Measurements from ENCODE around the gene GABRB1. TPM values are rescaled to one million over a fixed set of nuclear protein-coding genes. Genes with fewer than 3 reads are reported as not detected.

Gene GABRB1
- not detected in 2 replicates for total RNA-seq
- total RNA-seq (2013) = not detected
- polyA plus RNA-seq = not detected in 2 replicates
- not detected in 2 replicates for polyA minus RNA-seq

- Histone ChIP-seq H3K36me3 (replicated peaks in 1 of 2; ENCODE audit: control extremely low read depth in 1 of 2, control insufficient read depth in 1 of 2, extremely low read depth in 1 of 2, insufficient read depth in 2 of 2, low read length in 1 of 2) (no peaks in the 10 kb centered on the region), H3K4me2 (replicated peaks; ENCODE audit: low read depth, low read length, poor library complexity, severe bottlenecking) (peak within 1 kb of the TSS; percentile 56), H3K27me3 (replicated peaks in 1 of 4; ENCODE audit: control extremely low read depth in 1 of 4, control insufficient read depth in 3 of 4, insufficient read depth in 4 of 4, low read length in 3 of 4) (peaks cover 0 to 27% (median 20%) of the 10 kb centered on the region in 4 experiments), H3K27ac (ENCODE audit: low read length in 2 of 2) (no peak within 1 kb of the TSS), H3K4me3 (ENCODE audit: control extremely low read depth in 1 of 5, extremely low read depth in 1 of 5, insufficient read depth in 1 of 5, low read depth in 2 of 5, low read length in 4 of 5) (peak within 1 kb of the TSS in 2 of 5 experiments; percentile 30 to 32), H3K79me2 (ENCODE audit: control insufficient read depth, insufficient read depth, low read length) (no peaks in the 10 kb centered on the region), H4K20me1 (ENCODE audit: control insufficient read depth, insufficient read depth, low read length, poor library complexity, severe bottlenecking) (no peaks in the 10 kb centered on the region), H2AFZ (ENCODE audit: insufficient read depth, low read depth, low read length, poor library complexity, severe bottlenecking) (peak within 1 kb of the TSS; percentile 35), H3K9ac (ENCODE audit: low read length) (peak within 1 kb of the TSS; percentile 36), H3K9me3 (ENCODE audit: control extremely low read depth in 1 of 3, control insufficient read depth in 2 of 3, insufficient read depth in 1 of 3, low read length in 2 of 3) (no peaks in the 10 kb centered on the region), H3K4me1 (ENCODE audit: control insufficient read depth in 2 of 2, insufficient read depth in 2 of 2, low read length in 2 of 2) (peaks cover 19 to 21% of the 10 kb centered on the region in 2 donors)
- no peak for TF ChIP-seq EZH2 (IDR thresholded peaks at IDR 0.05; ENCODE audit: borderline replicate concordance, insufficient read depth, low read depth, low read length, poor library complexity, severe bottlenecking)
- ATAC-seq (ENCODE audit: low read depth) (no peak), DNase-seq (no peak)
- peak within 1 kb of the TSS; percentile 50 for H3K4me3 Mint-ChIP-seq
- H3K27me3 Mint-ChIP-seq = peaks cover 32% of the 10 kb centered on the region
- 6% methylated on average over 17 of the region's 20 CpGs for WGBS (ENCODE audit: insufficient coverage)
- intact Hi-C loops (cut with micrococcal nuclease) = no loop called here
- H3K27ac Mint-ChIP-seq = no peak within 1 kb of the TSS
- H3K4me1 Mint-ChIP-seq = peaks cover 18% of the 10 kb centered on the region
- ChIA-PET CTCF (no interaction called here), POLR2A (no interaction called here)
- H3K9me3 Mint-ChIP-seq (ENCODE audit: insufficient read depth) = no peaks in the 10 kb centered on the region
Measured at GRCh38 chr4:47031011-47031678, at the start of gene GABRB1. GABRB1 (plus strand) TSS chr4:47031567.

- Histone ChIP-seq H4K20me1 (ENCODE audit: control insufficient read depth, insufficient read depth, low read length, poor library complexity, severe bottlenecking) (no peaks in the 10 kb centered on the region), H3K4me1 (ENCODE audit: control insufficient read depth in 2 of 2, insufficient read depth in 2 of 2, low read length in 2 of 2) (no peaks in the 10 kb centered on the region), H3K4me2 (replicated peaks; ENCODE audit: low read depth, low read length, poor library complexity, severe bottlenecking) (no peak overlapping the region), H3K27ac (ENCODE audit: low read length in 2 of 2) (no peak overlapping the region), H3K4me3 (ENCODE audit: control extremely low read depth in 1 of 5, extremely low read depth in 1 of 5, insufficient read depth in 1 of 5, low read depth in 2 of 5, low read length in 4 of 5) (no peak overlapping the region), H3K27me3 (replicated peaks in 1 of 4; ENCODE audit: control extremely low read depth in 1 of 4, control insufficient read depth in 3 of 4, insufficient read depth in 4 of 4, low read length in 3 of 4) (no peaks in the 10 kb centered on the region), H3K79me2 (ENCODE audit: control insufficient read depth, insufficient read depth, low read length) (no peaks in the 10 kb centered on the region), H2AFZ (ENCODE audit: insufficient read depth, low read depth, low read length, poor library complexity, severe bottlenecking) (no peak overlapping the region), H3K9ac (ENCODE audit: low read length) (no peak overlapping the region), H3K36me3 (replicated peaks in 1 of 2; ENCODE audit: control extremely low read depth in 1 of 2, control insufficient read depth in 1 of 2, extremely low read depth in 1 of 2, insufficient read depth in 2 of 2, low read length in 1 of 2) (no peaks in the 10 kb centered on the region), H3K9me3 (ENCODE audit: control extremely low read depth in 1 of 3, control insufficient read depth in 2 of 3, insufficient read depth in 1 of 3, low read length in 2 of 3) (no peaks in the 10 kb centered on the region)
- Mint-ChIP-seq H3K4me1 (no peaks in the 10 kb centered on the region), H3K9me3 (ENCODE audit: insufficient read depth) (no peaks in the 10 kb centered on the region), H3K4me3 (no peak overlapping the region), H3K27ac (no peak overlapping the region), H3K27me3 (peaks cover 7% of the 10 kb centered on the region)
- no peak for ATAC-seq (ENCODE audit: low read depth)
- DNase-seq = no peak
- WGBS (ENCODE audit: insufficient coverage) = no CpG with 5 or more reads among the region's 1 CpG
- TF ChIP-seq CTCF (IDR thresholded peaks at IDR 0.05) = no peak
- no peak for TF ChIP-seq EZH2 (IDR thresholded peaks at IDR 0.05; ENCODE audit: borderline replicate concordance, insufficient read depth, low read depth, low read length, poor library complexity, severe bottlenecking)
- ChIA-PET POLR2A (no interaction called here), CTCF (no interaction called here)
- intact Hi-C loops (cut with micrococcal nuclease) = no loop called here
Measured at GRCh38 chr4:46984781-46985180, 46.6 kb upstream of the GABRB1 start.

All from B cell (primary cell).